A673 (cell line): ENCODE results near the gene SLC47A2. TPM values are rescaled to one million over a fixed set of nuclear protein-coding genes. Genes with fewer than 3 reads are reported as not detected.

Source experiments
- BruUV-seq: library from RNA; stranded (reverse); fragments of 400-500 nt; replicated peaks from 2 replicates; lab custom pipeline; 2021; lab: Mats Ljungman, UMichigan
- CTCF ChIA-PET: fragments of 300-600 bp; sonication (Branson Sonifier 250); formaldehyde crosslinking; loops from one replicate; lab custom pipeline; 2022; ENCODE audit warnings: antibody characterized with exemption; lab: Charles Lee
- POLR2A ChIA-PET: fragments of 300-600 bp; sonication (Branson Sonifier 250); formaldehyde crosslinking; loops from one replicate; lab custom pipeline; 2022; ENCODE audit warnings: antibody characterized with exemption; ENCODE audit not compliant: low non-redundant PET; lab: Charles Lee
- DNase-seq: peaks from one replicate; pipeline ENCODE4 v3.0.0-alpha.2; 2015; ENCODE audit warnings: low spot score
- H3K27ac ChIP-seq: fragments of 200-600 bp; sonication (generic); 2 replicates; pipeline ENCODE4 v1.5.1; 2016; ENCODE audit warnings: mixed run types, low read depth, mild to moderate bottlenecking, mixed read lengths, antibody characterized with exemption, low read length; ENCODE audit not compliant: poor library complexity, severe bottlenecking
- H3K27me3 ChIP-seq: fragments of 200-600 bp; sonication (generic); replicated peaks from 2 replicates; pipeline ENCODE4 v1.6.1; 2017; ENCODE audit warnings: mixed run types, low read depth, mild to moderate bottlenecking, mixed read lengths, antibody characterized with exemption, low read length; ENCODE audit not compliant: insufficient read depth, poor library complexity
- H3K36me3 ChIP-seq: fragments of 200-600 bp; sonication (generic); 2 replicates; pipeline ENCODE4 v1.6.1; 2016; ENCODE audit warnings: mixed run types, mild to moderate bottlenecking, mixed read lengths, antibody characterized with exemption, low read length; ENCODE audit not compliant: insufficient read depth, poor library complexity, severe bottlenecking
- H3K4me1 ChIP-seq: fragments of 200-600 bp; sonication (generic); 2 replicates; pipeline ENCODE4 v1.6.1; 2017; ENCODE audit warnings: mixed run types, mild to moderate bottlenecking, mixed read lengths, antibody characterized with exemption, low read length; ENCODE audit not compliant: insufficient read depth, poor library complexity, severe bottlenecking
- H3K4me3 ChIP-seq: fragments of 200-600 bp; sonication (generic); 2 replicates; pipeline ENCODE4 v1.5.1; 2016; ENCODE audit warnings: low read depth, mixed run types, mild to moderate bottlenecking, mixed read lengths, low read length; ENCODE audit not compliant: poor library complexity, severe bottlenecking
- H3K9me3 ChIP-seq: fragments of 200-600 bp; sonication (generic); 2 replicates; pipeline ENCODE4 v1.6.1; 2016; ENCODE audit warnings: mixed run types, low read depth, mild to moderate bottlenecking, mixed read lengths, antibody characterized with exemption, low read length; ENCODE audit not compliant: poor library complexity, severe bottlenecking
- EZH2 ChIP-seq: fragments of 200-600 bp; sonication (generic); IDR thresholded peaks from 2 replicates; pipeline ENCODE4 v1.6.1; 2017; ENCODE audit warnings: borderline replicate concordance, low read depth, mild to moderate bottlenecking, mixed read lengths, antibody characterized with exemption, low read length; ENCODE audit not compliant: poor library complexity, severe bottlenecking
- intact Hi-C: fragments of 100-400 bp; cut with micrococcal nuclease; formaldehyde crosslinking; loops from one replicate; pipeline ENCODE4 v1.10.0; 2022; ENCODE audit not compliant: unreplicated experiment
- total RNA-seq: library from RNA; stranded (reverse); gene quantifications from 2 replicates; pipeline ENCODE4 v1.2.3, GENCODE V29; 2021
- TF ChIP-seq, protein P1 (sequence below): fragments of 300-800, 200-600 bp; sonication (generic); conservative IDR thresholded peaks from 2 replicates; pipeline ENCODE4 v1.5.1; 2017; ENCODE audit warnings: low read depth, mild to moderate bottlenecking, antibody characterized with exemption, low read length, moderate library complexity, mixed read lengths

Gene SLC47A2
- total RNA-seq, 1 experiment from 2014 or later: not detected

DNA sequence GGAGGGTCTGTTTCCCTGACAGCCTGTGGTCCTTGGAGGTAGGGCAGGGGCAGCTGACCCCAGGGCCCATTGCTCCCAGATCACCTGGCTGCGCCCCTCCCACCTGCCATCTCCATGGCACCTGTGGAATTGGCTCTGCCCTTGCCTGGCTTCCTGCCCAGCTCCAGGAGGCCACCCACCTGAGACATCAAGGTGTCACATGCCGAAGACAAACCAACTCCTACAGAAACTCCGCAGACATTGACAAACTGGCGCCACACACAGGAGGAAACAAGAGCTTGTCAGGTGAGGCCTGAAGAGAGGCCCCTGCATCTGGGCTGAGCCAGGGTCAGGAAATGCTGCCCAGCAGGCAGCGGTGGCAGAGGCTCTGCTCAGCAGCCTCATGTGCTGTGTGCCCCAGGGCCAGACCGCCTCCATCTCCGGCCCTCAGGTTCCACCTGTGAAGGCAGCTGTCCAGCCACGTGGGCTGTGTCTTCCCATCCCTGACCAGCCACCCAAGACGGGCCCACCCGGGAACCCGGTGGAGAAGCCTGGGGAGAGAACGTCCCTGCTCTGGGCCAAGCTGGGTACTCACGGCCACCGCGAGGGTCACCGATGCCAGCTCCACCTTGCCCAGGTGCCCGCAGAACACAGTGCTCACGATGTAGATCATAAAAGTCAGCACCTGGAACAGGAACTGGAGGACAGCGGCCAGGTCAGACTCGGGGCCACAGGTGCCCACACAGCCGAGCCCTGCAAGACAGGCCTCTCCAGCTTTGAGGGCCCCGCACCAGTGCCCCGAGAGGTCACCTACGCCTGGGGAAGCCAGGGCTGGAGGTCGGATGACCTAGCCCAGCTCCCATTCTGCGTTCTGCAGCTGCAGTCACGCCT is 1.6 kb downstream of the SLC47A2 start:
- H3K27me3 ChIP-seq: no peaks in the 10 kb centered on the region
- no peaks in the 10 kb centered on the region for H3K36me3 ChIP-seq
- CTCF ChIA-PET: no interaction called here
- H3K4me3 ChIP-seq: no peak overlapping the region
- TF ChIP-seq EZH2: no peak
- POLR2A ChIA-PET: no interaction called here
- DNase-seq: no peak
- H3K9me3 ChIP-seq: no peaks in the 10 kb centered on the region
- H3K4me1 ChIP-seq: no peaks in the 10 kb centered on the region
- intact Hi-C loops: no loop called here
- no TSS peak for BruUV-seq
- no peak overlapping the region for H3K27ac ChIP-seq

DNA sequence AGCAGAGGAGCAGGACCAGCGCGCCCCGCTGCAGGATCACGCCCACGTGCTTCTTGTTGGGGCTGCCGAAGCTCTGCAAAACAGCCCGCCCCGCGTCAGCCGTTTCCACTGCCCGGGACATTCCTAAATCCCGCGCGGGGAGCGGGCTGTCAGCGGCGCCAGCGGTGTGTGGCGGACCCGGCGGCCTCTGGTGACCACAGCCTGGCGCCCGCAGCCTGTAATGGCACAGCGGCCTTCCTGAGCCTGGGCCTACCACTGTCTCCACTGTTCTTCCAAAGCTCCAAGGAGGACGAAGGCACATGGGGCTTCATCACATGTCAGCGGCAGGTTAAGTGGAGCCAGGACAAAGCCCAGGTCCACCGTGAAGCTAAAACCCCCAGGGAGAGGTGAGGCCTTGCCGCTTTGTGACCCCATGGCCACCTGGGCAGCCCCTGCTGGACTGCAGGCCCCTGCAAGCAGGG is 2.5 kb downstream of the SLC47A2 start:
- intact Hi-C loops: no loop called here
- no peaks in the 10 kb centered on the region for H3K27me3 ChIP-seq
- POLR2A ChIA-PET: no interaction called here

GRCh38 chr17:19713462-19713861 is 2.9 kb downstream of the SLC47A2 start:
- BruUV-seq: no TSS peak
- ChIA-PET POLR2A (no interaction called here), CTCF (no interaction called here)
- H3K4me3 ChIP-seq: no peak overlapping the region
- no peak for DNase-seq
- H3K9me3 ChIP-seq: no peaks in the 10 kb centered on the region
- H3K4me1 ChIP-seq: no peaks in the 10 kb centered on the region
- TF ChIP-seq, protein P1, sequence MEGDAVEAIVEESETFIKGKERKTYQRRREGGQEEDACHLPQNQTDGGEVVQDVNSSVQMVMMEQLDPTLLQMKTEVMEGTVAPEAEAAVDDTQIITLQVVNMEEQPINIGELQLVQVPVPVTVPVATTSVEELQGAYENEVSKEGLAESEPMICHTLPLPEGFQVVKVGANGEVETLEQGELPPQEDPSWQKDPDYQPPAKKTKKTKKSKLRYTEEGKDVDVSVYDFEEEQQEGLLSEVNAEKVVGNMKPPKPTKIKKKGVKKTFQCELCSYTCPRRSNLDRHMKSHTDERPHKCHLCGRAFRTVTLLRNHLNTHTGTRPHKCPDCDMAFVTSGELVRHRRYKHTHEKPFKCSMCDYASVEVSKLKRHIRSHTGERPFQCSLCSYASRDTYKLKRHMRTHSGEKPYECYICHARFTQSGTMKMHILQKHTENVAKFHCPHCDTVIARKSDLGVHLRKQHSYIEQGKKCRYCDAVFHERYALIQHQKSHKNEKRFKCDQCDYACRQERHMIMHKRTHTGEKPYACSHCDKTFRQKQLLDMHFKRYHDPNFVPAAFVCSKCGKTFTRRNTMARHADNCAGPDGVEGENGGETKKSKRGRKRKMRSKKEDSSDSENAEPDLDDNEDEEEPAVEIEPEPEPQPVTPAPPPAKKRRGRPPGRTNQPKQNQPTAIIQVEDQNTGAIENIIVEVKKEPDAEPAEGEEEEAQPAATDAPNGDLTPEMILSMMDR: no peak
- no peak for TF ChIP-seq EZH2
- no peaks in the 10 kb centered on the region for H3K36me3 ChIP-seq
- intact Hi-C loops: no loop called here
- no peaks in the 10 kb centered on the region for H3K27me3 ChIP-seq
- no peak overlapping the region for H3K27ac ChIP-seq

More for the DNA sequence above, 2.5 kb downstream of the SLC47A2 start:
- Histone ChIP-seq H3K4me3 (no peak overlapping the region), H3K4me1 (no peaks in the 10 kb centered on the region), H3K9me3 (no peaks in the 10 kb centered on the region), H3K27ac (no peak overlapping the region), H3K36me3 (no peaks in the 10 kb centered on the region)
- CTCF ChIA-PET: no interaction called here
- no TSS peak for BruUV-seq
- TF ChIP-seq, protein P1: no peak
- TF ChIP-seq EZH2: no peak
- no peak for DNase-seq
